Keratinocyte (primary cell): ENCODE measurements around the gene PPTC7.

Experiments
- EZH2 ChIP-seq: IDR thresholded peaks from one replicate; pipeline ENCODE4 v1.6.1; 2012; ENCODE audit warnings: inconsistent platforms, mild to moderate bottlenecking, low read length, moderate library complexity
- TF ChIP-seq, protein P1 (sequence below), 3 experiments: IDR thresholded peaks in 1 of 3; conservative IDR thresholded peaks in 1 of 3; optimal IDR thresholded peaks in 1 of 3; 2 replicates in 2 of 3; 3 replicates in 1 of 3; pipeline versions ENCODE3 to v1.5.1; 2011; ENCODE audit warnings: low read length in 3 of 3, mild to moderate bottlenecking in 3 of 3, moderate library complexity in 2 of 3, control low read depth in 1 of 3, inconsistent platforms in 1 of 3; ENCODE audit not compliant: insufficient read depth in 2 of 3; ENCODE audit errors: extremely low read depth in 1 of 3

DNA sequence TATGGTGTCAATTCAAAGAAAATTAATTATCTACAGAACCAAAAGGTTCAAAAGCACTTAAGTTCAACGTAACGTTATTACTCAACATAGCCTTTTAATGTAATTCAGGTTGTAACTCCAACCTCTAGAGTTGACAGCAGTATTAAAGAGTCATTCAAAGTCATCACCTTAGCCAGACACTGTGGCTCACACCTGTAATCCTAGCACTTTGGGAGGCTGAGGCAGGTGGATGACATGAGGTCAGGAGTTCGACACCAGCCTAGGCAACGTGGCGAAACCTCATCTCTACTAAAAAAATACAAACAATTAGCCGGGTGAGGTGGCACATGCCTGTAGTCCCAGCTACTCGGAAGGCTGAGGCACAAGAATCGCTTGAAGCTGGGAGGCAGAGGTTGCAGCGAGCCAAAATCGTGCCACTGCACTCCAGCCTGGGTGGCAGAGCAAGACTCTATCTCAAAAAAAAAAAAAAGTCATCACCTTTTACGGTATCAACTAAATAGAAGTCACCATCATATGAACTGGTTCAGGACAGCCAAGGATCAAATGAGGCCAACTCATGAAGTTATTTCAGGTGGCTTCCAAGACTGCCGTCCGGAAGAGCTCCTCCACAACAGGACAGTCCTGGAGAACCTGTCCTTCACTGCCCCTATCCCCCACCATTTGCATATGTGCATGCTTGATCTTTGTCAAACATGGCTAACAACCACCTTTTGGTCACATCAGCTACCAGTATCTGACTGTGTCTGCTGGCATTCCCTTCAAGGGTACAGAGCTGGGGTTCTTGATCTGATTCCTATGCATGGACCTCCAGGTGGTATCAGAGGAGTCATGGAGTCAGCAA is 4.2 kb downstream of the PPTC7 start:
- TF ChIP-seq, protein P1, sequence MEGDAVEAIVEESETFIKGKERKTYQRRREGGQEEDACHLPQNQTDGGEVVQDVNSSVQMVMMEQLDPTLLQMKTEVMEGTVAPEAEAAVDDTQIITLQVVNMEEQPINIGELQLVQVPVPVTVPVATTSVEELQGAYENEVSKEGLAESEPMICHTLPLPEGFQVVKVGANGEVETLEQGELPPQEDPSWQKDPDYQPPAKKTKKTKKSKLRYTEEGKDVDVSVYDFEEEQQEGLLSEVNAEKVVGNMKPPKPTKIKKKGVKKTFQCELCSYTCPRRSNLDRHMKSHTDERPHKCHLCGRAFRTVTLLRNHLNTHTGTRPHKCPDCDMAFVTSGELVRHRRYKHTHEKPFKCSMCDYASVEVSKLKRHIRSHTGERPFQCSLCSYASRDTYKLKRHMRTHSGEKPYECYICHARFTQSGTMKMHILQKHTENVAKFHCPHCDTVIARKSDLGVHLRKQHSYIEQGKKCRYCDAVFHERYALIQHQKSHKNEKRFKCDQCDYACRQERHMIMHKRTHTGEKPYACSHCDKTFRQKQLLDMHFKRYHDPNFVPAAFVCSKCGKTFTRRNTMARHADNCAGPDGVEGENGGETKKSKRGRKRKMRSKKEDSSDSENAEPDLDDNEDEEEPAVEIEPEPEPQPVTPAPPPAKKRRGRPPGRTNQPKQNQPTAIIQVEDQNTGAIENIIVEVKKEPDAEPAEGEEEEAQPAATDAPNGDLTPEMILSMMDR (optimal IDR thresholded peaks at IDR 0.05 in 1 of 3, IDR thresholded peaks at IDR 0.05 in 1 of 3, conservative IDR thresholded peaks at IDR 0.05 in 1 of 3; ENCODE audit: extremely low read depth in 1 of 3, insufficient read depth in 2 of 3, low read length in 3 of 3): no peak
- TF ChIP-seq EZH2: no peak
